HepG2 (cell line): Measurements from ENCODE around the gene NUCB1. TPM values are rescaled to one million over a fixed set of nuclear protein-coding genes. Genes with fewer than 3 reads are reported as not detected.

Experiments used
- ARHGAP35 ChIP-seq: sonication (generic); formaldehyde crosslinking; IDR thresholded peaks from 2 replicates; pipeline ENCODE4 v1.9.0; 2022; ENCODE audit warnings: mild to moderate bottlenecking, inconsistent platforms, moderate library complexity, missing genetic modification reagents, borderline replicate concordance
- ATM ChIP-seq: fragments of 450-650 bp; IDR thresholded peaks from 2 replicates; pipeline ENCODE4 v1.7.1; 2017; ENCODE audit warnings: mild to moderate bottlenecking, borderline replicate concordance
- DPF2 ChIP-seq: sonication (generic); formaldehyde crosslinking; IDR thresholded peaks from 2 replicates; pipeline ENCODE4 v1.4.0; 2020; ENCODE audit warnings: mild to moderate bottlenecking, low read depth, missing genetic modification reagents, borderline replicate concordance
- GATAD2A ChIP-seq: IDR thresholded peaks from 2 replicates; pipeline ENCODE4 v1.6.1; 2016
- GLI4 ChIP-seq: sonication (generic); formaldehyde crosslinking; IDR thresholded peaks from 2 replicates; pipeline ENCODE4 v1.5.1; 2020; ENCODE audit warnings: missing genetic modification reagents, mild to moderate bottlenecking, moderate library complexity, borderline replicate concordance
- KAT8 ChIP-seq: IDR thresholded peaks from 2 replicates; pipeline ENCODE4 v1.6.1; 2016; ENCODE audit warnings: missing genetic modification reagents, missing compliant biosample characterization
- KDM5A ChIP-seq: fragments of 200-600 bp; sonication (generic); IDR thresholded peaks from 2 replicates; pipeline ENCODE4 v1.7.0; 2018; ENCODE audit warnings: antibody characterized with exemption, mild to moderate bottlenecking, low read length, borderline replicate concordance
- MAF1 ChIP-seq: sonication (generic); formaldehyde crosslinking; IDR thresholded peaks from 2 replicates; pipeline ENCODE4 v1.5.0; 2020; ENCODE audit warnings: missing genetic modification reagents, borderline replicate concordance
- MTA1 ChIP-seq: sonication (generic); formaldehyde crosslinking; IDR thresholded peaks from 2 replicates; pipeline ENCODE4 v1.4.0; 2020; ENCODE audit warnings: missing genetic modification reagents, mild to moderate bottlenecking, borderline replicate concordance
- NFE2L2 ChIP-seq: fragments of 150-350 bp; IDR thresholded peaks from 2 replicates; pipeline ENCODE4 v1.6.1; 2014; ENCODE audit warnings: low read length
- PRPF4 ChIP-seq: fragments of 200-400 bp; formaldehyde crosslinking; IDR thresholded peaks from 2 replicates; pipeline ENCODE4 v1.6.1; 2016; ENCODE audit warnings: low read length, low read depth; ENCODE audit not compliant: poor library complexity, severe bottlenecking
- REL ChIP-seq: sonication (generic); formaldehyde crosslinking; conservative IDR thresholded peaks from 2 replicates; pipeline ENCODE4 v1.8.0; 2022; ENCODE audit warnings: mild to moderate bottlenecking, missing genetic modification reagents, moderate library complexity
- SNAI1 ChIP-seq: sonication (generic); formaldehyde crosslinking; IDR thresholded peaks from 2 replicates; pipeline ENCODE4 v1.5.0; 2020; ENCODE audit warnings: mild to moderate bottlenecking, missing genetic modification reagents, borderline replicate concordance
- SSRP1 ChIP-seq: IDR thresholded peaks from 2 replicates; pipeline ENCODE4 v1.6.1; 2016; ENCODE audit warnings: control low read depth
- ZC3H13 ChIP-seq: sonication (generic); formaldehyde crosslinking; IDR thresholded peaks from 2 replicates; pipeline ENCODE4 v1.8.1; 2023; ENCODE audit warnings: mild to moderate bottlenecking, missing genetic modification reagents, moderate library complexity
- ZEB1 ChIP-seq: IDR thresholded peaks from 2 replicates; pipeline ENCODE4 v1.6.1; 2012; ENCODE audit warnings: mild to moderate bottlenecking, low read depth, inconsistent platforms; ENCODE audit not compliant: insufficient replicate concordance
- polyA plus RNA-seq, 8 experiments: library from polyadenylated mRNA; depleted of rRNA in 3 of 8; stranded (reverse) in 7 of 8; unstranded in 1 of 8; fragments of >200 nt; fragmentation: Illumina TruSeq in 4 of 8; extraction: Trizol in 4 of 8; gene quantifications; 2 replicates each; pipeline versions ENCODE4 v1.2.1 to v1.2.3, GENCODE V29; 2011 to 2016; ENCODE audit warnings: low read depth in 4 of 8, missing spikeins in 1 of 8, mixed read lengths in 1 of 8; ENCODE audit not compliant: insufficient read depth in 1 of 8
- total RNA-seq, 5 experiments: library from RNA; depleted of rRNA; stranded (reverse); fragments of >200 nt; fragmentation: Illumina TruSeq; extraction: Trizol; gene quantifications; 2 replicates each; pipeline ENCODE4 v1.2.3, GENCODE V29; 2016; ENCODE audit warnings: low read depth in 1 of 5
- TF ChIP-seq, protein P1 (sequence below): sonication (generic); formaldehyde crosslinking; IDR thresholded peaks from 2 replicates; pipeline ENCODE4 v1.4.0; 2020; ENCODE audit warnings: mild to moderate bottlenecking, missing genetic modification reagents
- TF ChIP-seq, protein P2 (sequence below): sonication (generic); formaldehyde crosslinking; conservative IDR thresholded peaks from 2 replicates; pipeline ENCODE4 v1.4.0; 2020; ENCODE audit warnings: missing genetic modification reagents
- TF ChIP-seq, protein P3 (sequence below): sonication (generic); formaldehyde crosslinking; IDR thresholded peaks from 2 replicates; pipeline ENCODE4 v1.8.0; 2022; ENCODE audit warnings: missing genetic modification reagents, mild to moderate bottlenecking, inconsistent platforms, borderline replicate concordance
- TF ChIP-seq, protein P4 (sequence below): sonication (generic); formaldehyde crosslinking; IDR thresholded peaks from 2 replicates; pipeline ENCODE4 v1.5.0; 2020; ENCODE audit warnings: mild to moderate bottlenecking, missing genetic modification reagents

NUCB1 gene
- total and polyA plus RNA-seq, 2 of the 13 experiments (the other 11 are each of a cell fraction or from before 2014, with no cell fraction given): 82.3 to 106 TPM

DNA sequence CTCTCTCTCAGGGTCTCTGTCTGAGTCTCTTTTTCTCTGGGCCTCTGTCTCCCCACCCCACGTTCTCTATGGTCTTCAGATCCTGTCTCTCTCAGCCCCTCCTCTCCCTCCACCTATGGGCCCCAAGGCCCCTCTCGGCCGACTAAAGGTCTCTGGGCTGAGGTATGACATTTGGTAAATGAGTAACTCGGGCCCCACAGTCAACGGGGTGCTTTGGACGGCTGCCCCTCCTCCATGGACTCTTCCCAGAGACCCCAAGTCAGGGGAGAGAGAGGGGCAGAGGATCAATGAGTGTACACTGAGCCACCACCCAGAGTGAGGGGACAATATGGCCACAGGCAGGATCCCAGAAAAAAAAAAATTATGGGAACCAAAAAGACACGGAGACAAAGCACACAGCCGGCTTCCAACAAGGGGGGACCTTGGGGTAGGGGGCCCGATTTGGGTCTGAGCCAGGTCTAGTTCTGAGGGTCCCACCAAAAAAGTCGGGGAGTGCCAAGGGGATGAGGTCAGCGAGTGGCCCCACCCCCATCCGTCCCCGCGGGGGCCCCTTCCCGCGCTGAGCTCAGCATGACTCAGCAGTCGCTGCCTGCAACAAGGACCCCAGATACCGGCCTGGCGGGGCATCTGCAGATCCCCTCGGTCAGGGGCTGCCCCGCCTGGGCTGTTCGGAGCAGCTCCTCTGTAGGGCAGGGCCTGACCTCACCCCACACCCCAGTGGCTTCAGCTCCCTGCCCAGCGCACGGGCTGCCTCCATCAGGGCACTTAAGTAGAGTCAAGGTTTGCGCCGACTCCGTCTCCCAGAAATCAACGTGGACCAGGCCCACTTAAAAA, 63.5 kb downstream of the NUCB1 start (continued):
- TF ChIP-seq MTA1 (CRISPR knock-in tag): peak; percentile 88; the same call in 1 of the 2 replicates
- TF ChIP-seq, protein P1, sequence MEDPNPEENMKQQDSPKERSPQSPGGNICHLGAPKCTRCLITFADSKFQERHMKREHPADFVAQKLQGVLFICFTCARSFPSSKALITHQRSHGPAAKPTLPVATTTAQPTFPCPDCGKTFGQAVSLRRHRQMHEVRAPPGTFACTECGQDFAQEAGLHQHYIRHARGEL: no peak
- TF ChIP-seq, protein P2, sequence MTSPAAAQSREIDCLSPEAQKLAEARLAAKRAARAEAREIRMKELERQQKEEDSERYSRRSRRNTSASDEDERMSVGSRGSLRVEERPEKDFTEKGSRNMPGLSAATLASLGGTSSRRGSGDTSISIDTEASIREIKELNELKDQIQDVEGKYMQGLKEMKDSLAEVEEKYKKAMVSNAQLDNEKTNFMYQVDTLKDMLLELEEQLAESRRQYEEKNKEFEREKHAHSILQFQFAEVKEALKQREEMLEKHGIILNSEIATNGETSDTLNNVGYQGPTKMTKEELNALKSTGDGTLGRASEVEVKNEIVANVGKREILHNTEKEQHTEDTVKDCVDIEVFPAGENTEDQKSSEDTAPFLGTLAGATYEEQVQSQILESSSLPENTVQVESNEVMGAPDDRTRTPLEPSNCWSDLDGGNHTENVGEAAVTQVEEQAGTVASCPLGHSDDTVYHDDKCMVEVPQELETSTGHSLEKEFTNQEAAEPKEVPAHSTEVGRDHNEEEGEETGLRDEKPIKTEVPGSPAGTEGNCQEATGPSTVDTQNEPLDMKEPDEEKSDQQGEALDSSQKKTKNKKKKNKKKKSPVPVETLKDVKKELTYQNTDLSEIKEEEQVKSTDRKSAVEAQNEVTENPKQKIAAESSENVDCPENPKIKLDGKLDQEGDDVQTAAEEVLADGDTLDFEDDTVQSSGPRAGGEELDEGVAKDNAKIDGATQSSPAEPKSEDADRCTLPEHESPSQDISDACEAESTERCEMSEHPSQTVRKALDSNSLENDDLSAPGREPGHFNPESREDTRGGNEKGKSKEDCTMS: no peak
- no peak for TF ChIP-seq SNAI1
- no peak; the same call in 1 of the 2 replicates for TF ChIP-seq SSRP1 (CRISPR knock-in tag)
- TF ChIP-seq GATAD2A (CRISPR knock-in tag): peak; percentile 91
- TF ChIP-seq REL: no peak
- TF ChIP-seq, protein P3, sequence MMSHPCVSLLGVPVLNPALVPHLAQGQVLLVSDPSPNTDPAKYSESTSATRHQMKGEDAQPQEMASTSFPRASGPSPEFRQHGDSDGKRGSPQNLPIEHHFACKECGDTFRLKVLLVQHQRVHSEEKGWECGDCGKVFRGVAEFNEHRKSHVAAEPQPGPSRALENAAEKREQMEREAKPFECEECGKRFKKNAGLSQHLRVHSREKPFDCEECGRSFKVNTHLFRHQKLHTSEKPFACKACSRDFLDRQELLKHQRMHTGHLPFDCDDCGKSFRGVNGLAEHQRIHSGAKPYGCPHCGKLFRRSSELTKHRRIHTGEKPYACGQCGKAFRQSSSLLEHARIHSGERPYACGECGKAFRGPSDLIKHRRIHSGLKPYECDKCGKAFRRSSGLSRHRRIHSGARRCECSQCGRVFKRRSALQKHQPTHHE (CRISPR knock-in tag): no peak
- no peak; the same call in 1 of the 2 replicates for TF ChIP-seq KDM5A
- TF ChIP-seq ARHGAP35 (CRISPR knock-in tag): no peak
- no peak for TF ChIP-seq MAF1 (CRISPR knock-in tag)
- peak; percentile 74 for TF ChIP-seq ZC3H13 (CRISPR knock-in tag)
- TF ChIP-seq NFE2L2: peak; percentile 99
- TF ChIP-seq ZEB1: no peak
- no peak for TF ChIP-seq GLI4 (CRISPR knock-in tag)
- no peak; the same call in none of the 2 replicates for TF ChIP-seq DPF2 (CRISPR knock-in tag)
- no peak for TF ChIP-seq PRPF4
- TF ChIP-seq, protein P4, sequence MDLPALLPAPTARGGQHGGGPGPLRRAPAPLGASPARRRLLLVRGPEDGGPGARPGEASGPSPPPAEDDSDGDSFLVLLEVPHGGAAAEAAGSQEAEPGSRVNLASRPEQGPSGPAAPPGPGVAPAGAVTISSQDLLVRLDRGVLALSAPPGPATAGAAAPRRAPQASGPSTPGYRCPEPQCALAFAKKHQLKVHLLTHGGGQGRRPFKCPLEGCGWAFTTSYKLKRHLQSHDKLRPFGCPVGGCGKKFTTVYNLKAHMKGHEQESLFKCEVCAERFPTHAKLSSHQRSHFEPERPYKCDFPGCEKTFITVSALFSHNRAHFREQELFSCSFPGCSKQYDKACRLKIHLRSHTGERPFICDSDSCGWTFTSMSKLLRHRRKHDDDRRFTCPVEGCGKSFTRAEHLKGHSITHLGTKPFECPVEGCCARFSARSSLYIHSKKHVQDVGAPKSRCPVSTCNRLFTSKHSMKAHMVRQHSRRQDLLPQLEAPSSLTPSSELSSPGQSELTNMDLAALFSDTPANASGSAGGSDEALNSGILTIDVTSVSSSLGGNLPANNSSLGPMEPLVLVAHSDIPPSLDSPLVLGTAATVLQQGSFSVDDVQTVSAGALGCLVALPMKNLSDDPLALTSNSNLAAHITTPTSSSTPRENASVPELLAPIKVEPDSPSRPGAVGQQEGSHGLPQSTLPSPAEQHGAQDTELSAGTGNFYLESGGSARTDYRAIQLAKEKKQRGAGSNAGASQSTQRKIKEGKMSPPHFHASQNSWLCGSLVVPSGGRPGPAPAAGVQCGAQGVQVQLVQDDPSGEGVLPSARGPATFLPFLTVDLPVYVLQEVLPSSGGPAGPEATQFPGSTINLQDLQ: peak; percentile 68; the same call in 1 of the 2 replicates
- peak; percentile 73 for TF ChIP-seq KAT8 (CRISPR knock-in tag)
- TF ChIP-seq ATM: no peak
